Activated gamma-delta T cell treated with Interleukin-2 at 50 U/mL for 16 hours (primary cell): ENCODE measurements around the gene SYTL3.
"Not testable (repeated sequence)": the region's sequence is repeated elsewhere in the genome, so short reads cannot be mapped to it uniquely, and the experiment has no call there.

Experiments used
- DNase-seq: peaks from one replicate; pipeline ENCODE4 v3.0.0-alpha.2; 2020

Gene SYTL3

DNA sequence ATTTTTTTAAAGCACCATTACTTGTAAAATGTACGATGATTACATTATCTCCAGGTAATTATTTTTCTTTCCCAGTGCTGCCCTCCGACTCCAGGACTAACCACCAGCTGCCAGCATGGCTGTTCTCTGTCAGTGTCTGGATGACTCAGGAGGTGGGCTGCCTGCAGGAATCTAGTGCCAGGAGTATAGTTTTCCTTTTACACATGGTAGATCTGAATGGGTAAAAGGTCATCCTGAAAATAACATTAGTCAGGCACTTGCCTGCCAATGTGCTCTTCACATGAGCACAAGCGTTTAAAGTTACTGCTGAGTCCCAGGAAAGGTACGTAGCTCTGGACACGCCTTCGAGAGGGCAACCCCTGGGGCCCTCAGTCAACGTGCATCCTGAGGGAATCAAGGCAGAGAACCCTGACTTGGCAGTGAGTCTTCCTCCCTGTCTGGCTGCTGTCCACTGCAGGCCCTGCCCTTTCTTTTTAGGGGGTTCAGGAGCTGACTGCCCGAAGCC is 7.7 kb upstream of the SYTL3 start:
- no peak for DNase-seq

DNA sequence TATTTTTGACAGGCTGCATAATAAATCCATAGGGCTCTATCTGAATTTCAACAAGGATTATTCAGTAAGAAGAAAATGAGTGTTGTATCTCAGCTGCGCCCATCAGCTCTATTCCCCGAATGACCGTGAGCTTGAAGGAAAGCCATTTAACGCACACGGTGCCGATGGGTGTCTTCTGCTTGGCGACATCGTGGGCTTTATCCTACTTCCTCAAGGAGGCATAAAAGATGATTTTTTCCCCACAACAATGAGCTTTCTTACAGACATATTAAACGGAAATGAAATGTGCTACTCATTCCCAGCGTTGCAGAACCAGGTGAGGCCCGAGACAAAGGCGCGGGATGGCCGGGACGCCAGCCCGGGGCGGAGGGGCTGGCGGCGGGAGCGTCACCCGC is 6.0 kb upstream of the SYTL3 start:
- no peak for DNase-seq

DNA sequence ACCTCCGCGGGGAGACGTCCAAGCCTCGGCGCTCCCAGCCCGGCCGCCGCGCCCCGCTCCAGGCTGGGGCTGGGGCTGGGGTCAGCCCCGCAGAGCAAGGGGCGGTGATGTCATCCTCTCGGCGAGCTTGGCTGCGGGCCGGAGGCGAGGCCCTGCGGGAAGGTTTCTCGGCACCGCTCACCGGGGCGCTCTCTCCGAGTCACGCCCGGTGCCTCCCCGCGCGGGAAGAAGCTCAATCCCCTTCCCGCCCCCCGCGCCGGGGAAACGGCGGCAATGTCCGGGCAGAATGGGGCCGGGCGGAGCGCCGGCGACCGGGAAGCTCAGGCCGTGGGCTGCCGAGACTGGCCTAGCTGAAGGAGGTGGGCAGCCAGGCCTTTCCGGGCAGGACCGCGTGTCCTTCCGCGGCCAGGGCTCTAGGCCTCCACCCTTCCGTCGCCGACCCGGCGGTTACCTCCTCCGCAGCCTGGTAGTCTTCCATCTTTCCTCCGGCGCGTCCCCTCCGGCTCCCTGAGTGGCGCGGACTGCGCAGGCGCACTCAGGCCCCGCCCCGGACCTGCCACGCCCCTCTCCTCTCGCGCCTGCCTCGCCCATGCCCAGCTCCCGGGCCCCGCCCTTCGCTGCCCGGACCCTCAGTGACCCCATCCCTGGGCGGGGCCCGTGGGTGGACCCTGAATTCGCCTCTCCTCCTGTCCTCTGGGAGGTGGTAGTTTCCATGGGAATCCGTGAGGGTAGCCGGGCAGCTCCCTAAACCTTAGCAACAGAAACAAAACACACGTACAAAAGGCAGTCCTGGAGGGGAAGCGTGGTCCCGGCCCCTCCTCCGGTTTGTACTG is 5.4 kb upstream of the SYTL3 start, which contains the start of gene DYNLT1:
TSS of gene DYNLT1 (minus strand) at position 513 of the 833 bp plus-strand sequence. CDS start at position 478, 35 bp downstream.
- peak; percentile 80 for DNase-seq

DNA sequence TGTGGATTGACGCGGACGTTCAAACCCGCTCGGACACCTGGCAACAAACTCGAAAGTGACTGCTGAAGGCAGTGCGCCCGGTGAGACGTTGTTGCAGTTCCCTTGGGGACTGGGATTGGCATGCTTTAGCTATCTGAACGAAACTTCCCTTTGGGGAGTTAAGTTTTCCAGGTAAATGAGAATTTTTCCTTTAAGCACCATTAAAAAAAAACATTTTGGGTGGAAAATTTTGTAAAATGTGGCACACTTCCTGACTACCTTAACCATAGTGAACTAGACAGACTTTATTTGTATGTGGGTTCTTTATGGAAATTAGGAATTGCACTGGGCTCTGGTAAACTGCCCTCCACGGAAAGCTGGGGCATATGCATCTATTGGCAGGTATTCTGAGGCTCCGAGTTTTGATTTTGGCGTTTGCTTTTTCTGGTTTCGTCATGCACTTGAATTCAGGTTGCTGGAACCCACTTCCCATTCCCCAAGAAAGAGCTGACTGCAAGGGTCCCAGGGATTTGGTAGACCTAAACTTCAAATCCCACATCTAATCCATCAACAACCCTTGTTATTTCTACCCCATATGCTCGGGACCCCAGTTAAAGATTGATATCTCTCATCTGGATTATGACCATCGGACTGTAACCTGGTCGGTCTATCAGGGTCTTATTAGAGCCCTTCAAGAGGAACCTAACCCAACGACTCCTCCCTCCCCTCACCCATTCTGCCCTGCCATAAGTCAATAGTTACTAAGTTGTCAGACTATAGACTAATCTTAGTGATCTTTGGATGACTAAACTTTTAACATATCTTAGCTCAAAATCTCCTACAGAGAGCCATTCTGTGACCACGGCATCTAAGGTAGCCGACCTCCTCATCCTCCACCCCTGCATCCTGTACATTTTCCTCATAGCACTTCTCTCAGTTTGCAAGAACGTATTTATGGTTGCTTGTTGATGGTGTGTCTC is 4.5 kb upstream of the SYTL3 start:
- no peak for DNase-seq

DNA sequence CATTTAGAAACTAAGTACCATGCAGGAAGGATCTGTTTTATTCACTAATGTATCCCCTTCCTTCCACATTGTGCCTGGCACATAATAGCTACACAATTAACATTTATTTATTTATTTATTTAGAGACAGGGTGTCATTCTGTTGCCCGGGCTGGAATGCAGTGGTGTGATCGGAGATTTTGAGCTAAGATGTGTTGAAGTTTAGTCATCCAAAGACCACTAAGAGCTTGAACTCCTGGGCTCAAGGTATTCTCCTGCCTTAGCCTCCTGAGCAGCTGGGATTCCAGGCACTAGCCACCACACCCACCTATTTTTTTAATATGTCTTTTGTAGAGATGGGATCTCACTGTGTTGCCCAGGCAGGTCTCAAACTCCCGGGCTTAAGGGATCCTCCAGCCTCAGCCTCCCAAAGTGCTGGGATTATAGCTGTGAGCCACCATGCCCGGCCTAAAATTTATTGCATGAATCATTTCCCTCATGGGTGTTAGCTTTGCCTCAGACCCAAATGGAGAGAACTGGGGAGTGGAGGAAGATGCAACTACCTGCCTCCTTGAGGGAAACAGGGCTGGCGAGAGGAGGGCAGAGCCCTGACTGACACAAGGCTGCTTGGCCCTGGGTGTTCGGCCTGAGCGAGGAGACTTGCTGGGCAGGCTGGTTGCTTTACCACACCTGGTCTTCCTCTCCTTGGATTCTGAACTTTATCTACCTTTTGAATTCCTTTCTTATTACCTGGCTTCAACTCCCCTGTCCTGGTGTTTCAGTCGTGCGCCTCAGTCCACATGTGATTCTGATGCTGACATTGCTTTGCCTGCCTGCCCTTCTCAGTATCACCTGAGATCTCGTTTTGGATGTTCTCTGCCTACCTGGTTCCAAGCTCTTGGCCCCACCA is 3.6 kb upstream of the SYTL3 start:
- no peak for DNase-seq

DNA sequence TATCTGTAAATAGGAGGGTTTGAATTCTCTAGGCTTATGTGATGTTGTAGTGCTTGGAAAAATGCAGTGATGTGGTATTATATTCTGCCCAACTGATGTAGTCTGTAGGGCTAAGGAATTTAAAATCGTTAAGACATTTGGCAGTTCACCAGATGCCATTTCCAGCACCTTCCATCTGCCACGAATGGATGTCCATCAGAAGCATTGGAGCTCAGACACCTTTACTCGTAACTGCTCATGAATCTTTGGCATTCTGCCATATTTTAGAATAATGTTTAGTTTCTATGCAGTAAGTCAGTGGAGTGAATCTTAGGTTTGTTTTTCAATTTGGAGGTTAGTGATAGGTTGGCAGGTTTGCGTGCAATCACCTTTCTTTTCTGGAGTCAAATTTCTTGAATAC is 2.4 kb upstream of the SYTL3 start:
- DNase-seq = no peak

DNA sequence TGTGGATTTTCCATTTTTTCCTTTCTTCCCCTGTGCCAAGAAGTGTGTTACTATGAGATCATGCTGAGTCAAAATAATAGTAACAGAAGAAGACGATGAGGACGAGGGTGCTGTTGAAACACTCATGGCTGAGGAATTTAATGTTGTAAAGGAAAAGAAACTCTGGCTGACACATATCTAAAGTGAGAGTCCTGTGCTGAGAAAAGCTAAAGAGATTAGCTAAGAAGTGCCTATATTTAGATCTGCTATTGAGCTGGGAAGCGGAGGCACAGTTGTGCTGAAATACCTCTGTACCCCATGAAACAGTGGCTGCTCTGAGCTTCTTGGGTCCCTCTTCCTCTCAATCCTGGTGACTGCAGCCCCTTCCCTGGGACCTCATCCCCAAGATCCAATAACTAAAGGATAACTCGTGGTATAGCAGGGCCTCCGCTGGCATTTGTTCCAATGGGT is 1.1 kb upstream of the SYTL3 start:
- DNase-seq = no peak

DNA sequence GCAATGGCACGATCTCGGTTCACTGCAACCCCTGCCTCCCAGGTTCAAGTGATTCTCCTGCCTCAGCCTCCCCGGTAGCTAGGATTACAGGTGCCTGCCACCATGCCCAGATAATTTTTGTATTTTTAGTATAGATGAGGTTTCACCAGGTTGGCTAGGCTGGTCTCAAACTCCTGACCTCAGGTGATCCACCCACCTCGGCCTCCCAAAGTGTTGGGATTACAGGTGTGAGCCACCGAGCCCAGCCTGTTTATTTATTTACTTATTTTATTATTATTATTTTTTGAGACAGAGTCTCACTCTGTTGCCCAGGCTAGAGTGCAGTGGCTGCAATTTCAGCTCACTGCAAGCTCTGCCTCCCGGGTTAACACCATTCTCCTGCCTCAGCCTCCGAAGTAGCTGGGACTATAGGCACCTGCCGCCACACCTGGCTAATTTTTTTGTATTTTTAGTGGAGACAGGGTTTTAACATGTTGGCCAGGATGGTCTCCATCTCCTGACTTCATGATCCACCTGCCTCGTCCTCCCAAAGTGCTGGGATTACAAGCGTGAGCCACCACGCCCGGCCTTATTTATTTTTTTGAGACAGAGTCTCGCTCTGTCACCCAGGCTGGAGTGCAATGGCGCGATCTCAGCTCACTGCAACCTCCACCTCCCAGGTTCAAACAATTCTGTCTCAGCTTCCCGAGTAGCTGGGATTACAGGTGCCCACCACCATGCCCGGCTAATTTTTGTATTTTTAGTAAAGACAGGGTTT is 2.3 kb downstream of the SYTL3 start:
- not testable (repeated sequence) for DNase-seq

DNA sequence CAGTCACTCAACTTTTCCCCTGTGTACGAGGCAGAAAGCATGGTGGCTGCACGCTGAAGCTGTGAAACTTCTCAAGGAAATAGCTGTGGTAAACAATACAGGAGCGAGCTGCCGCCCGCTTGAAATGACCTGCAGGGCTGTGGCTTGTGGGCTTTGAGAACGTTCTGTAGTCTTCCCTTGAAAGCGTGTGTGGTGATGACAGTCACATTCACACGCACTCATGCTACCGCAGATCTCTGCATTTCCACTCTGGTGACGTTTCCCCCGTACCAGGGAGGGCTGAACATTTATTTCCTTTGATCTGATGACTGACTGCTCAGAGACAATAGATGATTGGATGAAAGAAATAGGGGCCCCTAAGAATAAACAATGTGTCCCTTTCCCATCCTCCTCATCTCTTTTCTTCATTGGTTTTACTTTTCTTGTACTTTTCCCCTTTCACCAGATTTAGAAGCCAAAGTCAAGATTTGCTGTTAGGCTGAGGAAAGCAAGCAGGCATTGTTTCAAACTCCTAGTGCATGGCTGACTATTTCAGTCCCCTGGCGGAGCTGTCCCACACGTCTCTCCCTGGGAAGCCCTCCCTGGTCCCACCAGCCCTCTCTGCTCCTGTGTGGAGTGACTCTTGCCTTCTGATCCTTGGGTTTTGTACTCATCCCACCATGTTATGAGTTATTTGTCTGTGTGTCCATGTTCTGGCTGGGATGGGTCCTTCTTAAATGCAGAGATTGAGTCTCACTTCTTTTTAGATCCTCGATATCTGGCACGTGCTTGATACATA is 3.9 kb downstream of the SYTL3 start:
- peak; percentile 86 for DNase-seq

DNA sequence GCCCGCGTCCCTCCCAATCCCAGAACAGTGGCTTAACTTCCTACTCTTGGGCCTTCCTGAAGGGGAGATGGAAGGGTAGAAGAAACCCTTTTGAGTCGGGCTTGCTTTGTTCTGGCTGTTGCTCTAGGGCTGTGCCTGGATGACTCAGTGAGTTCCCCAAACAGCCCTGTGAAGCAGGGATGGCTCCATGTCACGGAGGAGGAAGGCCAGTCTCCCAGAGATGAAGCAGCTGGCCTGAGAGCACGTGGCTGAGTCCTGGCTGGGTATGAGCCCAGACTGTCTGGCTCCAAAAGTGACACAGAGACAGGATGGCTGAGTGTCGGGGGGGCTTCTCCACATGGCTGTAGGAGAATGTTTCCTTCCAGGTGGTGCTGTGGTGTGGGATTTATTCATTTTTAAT is 4.6 kb downstream of the SYTL3 start:
- no peak for DNase-seq

DNA sequence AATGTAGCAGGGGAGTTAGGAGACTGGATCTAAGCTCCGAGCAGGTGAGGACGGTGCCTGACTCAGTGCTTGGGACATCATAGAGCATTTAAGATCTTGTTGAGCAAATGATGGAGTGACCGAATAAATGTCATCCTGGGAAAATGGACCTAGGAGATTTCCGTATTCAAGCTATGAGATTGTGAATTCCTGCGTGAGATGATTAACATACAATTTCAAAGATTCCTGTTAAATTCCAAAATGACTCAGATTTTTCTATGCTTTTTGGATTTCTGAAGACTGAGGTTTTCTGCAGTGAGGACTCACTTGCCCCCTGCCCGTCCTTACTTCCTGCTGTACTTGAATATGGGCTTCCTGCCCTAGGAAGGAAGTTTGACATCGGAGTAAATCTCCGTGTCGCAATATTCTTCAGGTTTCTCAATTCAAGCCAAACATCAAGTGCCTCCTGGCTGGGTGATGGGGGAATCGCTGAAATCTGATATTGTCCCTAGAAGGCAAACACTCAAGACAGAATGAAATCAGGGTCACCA is 5.2 kb downstream of the SYTL3 start:
- DNase-seq = no peak

DNA sequence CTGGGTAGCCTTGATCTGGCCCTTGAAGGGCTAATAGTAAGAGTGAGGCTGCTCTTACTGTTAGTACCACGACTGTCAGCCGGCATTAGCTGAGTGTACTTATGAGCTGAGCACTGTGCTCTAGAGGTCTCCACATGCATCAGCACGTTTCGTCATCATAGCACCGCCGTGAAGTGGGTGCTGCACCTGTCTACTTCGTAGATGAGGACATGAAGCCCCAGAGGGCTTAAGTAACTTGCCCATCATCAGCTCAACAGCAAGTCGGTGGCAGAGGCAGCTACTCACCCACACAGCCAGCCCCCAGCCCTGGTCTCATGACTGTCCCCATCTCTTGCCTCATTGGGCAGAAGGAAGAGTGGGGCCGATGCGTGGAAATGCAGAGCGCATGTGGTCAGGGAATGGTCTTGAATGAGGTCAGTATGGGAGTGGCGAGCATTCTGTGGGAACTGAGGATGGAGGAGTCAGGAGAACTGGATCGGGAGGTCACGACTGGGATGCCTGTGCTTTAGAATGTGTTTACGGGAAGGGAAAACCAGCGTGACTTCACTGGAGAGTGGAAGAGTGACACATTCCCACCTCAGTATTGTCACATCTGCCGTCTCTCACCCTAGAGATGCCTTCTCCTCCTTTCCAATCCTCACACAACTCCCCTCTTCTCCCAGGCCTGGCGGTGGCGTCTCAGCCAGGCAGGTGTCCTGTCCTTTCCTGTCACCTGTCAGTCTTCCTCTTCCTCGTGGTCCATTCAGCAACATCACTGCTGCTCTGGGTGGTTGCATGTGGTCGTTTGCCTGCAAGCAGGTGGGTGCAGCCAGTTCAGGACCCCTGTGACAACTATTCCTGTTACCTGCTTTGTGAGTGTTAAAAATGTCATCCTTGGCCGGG is 6.0 kb downstream of the SYTL3 start:
- DNase-seq = no peak

DNA sequence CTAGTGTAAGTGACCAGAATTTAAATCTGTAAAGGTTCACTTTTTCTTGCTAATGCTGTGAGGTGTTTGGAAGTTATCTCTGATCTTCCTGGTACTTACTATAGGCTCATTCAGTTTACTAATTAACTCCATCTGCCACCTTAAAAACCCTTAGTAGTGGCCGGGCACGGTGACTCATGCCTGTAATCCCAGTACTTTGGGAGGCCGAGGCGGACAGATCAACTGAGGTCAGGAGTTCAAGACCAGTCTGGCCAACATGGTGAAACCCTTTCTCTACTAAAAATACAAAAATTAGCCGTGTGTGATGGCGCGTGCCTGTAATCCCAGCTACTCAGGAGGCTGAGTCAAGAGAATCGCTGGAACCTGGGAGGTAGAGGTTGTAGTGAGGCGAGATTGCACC is 7.1 kb downstream of the SYTL3 start:
- not testable (repeated sequence) for DNase-seq

DNA sequence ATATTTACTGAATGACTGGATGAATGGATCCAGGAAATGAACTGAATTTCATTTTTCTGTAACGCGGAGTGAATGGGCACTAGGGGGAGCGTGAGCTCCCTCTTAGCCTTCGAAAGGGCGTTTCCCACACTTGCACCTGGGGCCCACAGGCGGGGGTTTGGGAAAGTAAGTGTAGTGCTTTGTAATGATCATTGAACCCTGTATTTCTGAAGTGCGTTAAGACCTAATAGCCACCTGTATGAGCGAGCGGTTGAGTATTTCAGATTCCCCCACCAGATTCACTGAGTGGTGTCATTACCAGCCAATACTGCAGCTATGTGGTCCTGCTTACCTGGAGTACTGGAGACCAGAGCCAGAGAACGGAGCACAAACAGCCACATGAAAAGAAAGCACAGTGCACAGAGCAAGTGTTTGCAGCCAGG is 10.5 kb downstream of the SYTL3 start:
- DNase-seq = no peak

DNA sequence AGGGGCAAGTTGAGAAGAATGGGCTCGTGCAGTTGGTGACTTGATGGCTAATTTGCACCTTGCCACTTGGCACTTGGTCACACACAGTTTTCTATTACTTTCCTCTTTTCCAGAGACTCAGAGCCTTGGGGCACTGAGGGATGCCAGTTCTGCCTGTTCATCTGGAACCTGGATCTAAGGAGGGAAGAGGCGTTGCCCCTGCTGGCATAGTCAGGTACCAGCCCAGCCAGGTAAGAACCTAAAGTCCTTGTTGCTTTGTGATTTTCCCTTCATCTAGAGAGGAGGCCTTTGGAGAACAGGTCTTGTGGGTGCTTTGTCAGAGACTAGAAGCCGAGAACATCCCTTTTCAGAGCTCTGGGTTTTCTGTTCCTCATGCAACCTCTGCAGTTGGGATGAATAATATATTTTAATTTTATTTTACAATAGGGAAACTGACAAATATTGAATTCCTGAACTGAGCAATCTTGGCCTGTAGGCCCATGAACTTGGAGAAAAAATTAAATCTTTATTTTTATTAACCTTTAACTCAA is 11.4 kb downstream of the SYTL3 start:
- DNase-seq = no peak

DNA sequence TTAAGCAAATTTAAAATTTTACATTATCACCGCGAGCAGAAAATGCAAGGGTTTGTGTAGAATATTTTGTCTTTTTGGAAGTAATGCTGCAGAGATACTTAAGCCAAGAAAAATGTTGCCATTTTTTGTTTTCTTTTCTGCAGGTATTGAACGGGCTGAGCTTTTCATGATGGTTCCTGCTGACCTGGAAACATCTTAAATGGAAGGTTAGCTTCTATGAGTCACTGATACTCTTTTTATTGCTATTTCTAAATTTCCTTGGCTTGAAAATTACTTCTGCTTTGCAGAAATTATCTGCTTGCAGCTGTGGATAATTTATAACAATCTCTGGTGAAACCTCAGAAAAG is 12.7 kb downstream of the SYTL3 start:
- DNase-seq = no peak

DNA sequence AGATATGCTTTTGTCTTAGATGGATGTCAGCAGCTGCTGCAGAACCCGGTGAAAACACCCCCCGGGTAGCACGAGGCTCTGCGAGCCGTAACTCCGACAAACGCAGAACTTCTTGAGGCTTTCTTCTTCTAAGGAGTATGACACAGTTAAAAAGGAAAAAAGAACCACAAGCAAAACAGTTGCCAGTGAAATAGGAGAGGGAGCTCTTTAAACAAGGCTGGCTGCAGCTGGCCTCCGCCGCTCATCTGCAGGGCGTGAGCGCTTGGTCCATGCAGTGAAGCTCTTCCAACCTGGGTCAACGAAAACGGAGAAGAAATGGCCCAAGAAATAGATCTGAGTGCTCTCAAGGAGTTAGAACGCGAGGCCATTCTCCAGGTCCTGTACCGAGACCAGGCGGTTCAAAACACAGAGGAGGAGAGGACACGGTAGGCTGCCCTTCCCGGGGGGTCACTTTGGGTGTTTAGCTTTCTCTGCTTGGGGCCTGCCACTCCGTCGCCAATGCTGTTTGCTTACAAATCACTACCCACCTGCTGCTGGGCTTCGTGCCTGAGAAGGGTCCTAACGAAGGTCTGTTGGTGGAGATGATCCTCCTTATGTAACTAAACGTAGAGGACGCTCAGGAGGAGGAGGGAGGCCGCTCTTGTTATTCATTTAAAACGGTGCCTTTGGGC is 13.2 kb downstream of the SYTL3 start:
- no peak for DNase-seq

DNA sequence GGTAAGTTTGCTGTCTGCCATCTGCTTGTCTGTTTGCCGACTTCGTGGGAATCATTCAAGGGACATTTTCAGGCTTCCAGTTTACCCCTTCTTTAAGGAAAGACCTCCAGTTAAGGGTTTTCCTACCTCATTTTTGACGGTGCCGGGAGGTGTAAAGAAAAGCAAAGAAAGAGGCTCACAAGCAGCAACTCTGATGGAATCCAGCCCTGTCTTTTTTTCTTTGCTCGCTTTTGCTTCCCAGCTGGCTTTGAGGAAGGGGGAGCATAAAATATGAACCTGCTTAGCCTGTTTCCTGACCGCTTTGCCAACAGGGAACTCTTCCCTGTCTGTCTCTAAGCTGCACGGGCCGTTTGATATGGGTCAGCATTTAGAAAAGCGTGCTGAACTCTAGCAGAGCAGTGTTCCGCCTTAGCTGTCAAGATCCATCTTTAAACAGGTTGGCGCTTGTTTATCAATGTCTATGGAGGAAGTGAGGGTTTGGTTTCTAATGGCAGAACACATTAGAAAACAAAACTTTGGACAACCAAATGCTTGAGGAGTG is 13.8 kb downstream of the SYTL3 start:
- DNase-seq = no peak
